Stimulated activated CD8-positive, alpha-beta memory T cell treated with anti-CD3 and anti-CD28 coated beads, Interleukin-4, amount 100 ng/mL, for 1 hour (primary cell): ENCODE data around the gene HIVEP2.

Experiments
- DNase-seq, 2 donors: peaks; one replicate each; pipeline ENCODE4 v3.0.0-alpha.2; 2020; ENCODE audit warnings: low read depth in 2 of 2, low spot score in 1 of 2

HIVEP2 gene

DNA sequence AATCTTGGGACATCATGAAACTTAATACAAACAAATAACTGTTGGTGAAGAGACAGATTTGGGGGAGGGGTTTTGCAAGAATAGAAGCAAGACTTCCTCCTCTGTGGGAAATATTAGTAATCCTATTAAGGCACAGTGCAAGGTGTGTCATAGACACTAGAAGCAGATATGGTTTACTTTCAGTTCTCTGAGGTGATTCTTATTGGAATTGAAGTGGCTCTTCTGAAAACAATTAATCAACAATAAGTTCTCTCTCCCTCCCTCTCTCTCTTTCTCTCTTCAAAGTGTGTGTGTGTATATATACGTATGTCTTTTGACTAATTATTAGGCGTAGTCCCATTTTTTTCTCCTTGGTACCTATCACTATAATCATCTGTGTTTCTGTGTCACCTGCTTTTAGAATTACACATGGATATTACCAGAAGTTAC is 99.8 kb downstream of the HIVEP2 start:
- no peak for DNase-seq

DNA sequence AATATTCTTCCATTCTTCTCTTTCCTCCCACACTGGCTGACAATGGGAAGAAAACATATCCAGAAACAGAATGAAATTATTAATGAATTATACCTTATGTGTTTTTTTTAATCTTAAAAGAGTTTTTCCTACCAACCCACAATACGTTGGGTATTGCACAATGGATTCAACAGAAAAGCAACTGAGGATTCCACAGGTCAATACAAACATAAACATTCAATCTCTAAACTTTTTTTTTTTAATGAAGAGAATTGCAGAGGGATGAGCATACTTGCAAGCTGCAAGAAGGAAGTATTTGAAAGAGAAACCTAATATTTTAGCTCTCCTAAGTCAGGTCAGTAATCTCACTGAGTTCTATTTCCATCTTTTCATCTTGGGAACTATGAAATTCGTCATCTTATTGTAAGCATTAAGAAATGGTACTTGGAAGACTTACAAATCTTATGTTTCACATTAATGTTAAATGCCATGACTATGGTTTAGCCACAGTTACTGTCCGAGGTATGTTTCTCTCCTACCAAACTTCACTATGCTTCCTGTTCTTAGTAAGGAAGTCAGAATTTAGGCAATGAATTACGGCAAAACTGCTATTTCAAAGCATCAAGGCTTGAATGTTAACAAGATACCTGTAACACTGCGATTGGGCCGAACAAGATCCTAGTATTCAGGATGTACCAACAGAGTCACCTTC is 100.8 kb downstream of the HIVEP2 start:
- no peak for DNase-seq

DNA sequence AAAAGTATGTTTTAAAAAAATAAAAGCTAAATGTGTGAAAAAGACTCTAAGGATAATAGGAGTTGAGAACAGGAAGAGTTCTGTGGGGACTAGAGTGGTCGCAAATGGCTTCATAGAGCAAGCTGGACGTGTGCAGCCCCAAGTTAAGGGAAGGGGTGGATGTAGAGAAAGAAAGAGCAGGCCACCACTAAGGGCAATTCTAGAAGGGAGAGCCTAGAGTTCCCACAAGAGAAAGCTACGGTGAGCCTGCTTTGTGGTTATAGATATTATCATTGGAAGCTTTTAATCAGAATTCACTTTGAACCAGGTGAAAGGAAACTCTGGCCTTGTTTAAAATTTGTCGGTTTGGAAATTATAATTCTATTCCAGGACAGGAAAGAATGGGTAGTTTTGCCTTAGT is 101.6 kb downstream of the HIVEP2 start:
- no peak for DNase-seq

DNA sequence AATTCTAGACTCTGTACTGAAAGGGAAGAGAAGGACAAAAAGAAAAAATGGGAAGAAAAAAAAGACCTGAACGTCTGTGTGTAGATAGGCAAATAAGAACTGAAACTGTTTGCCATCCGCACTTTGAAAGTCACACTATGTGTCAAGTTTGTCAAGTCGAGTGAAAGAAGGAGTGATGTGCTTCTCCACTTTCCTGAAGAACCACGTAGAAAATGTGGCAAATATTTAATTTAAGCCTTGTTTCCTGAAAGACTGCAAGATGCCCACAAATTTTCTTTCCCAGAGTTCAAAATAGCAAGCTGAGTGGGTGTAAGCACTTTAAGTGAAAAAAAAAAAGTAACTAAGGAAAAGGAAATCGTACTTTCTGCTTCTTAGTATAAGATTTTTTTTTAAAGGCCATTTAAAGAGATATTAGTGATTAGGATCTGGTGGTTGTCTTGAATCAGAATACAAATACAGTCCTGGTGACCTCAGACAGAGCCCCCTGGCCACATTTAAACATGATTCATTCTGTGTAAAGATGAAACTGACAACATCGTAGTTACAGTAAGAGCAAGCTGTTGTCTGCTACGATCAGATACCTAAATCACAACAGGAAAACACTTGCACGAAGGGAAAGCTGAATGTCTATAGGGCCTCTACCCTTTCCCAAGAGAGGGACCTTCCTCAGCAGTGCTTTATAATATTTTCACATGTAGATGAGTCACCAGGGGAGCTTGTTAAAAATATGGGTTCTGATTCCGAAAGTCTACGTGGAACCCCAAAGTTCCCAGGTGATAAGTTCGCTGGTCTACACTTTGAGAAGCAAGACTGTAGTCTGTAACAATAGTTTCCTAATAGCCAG is 102.3 kb downstream of the HIVEP2 start:
- no peak for DNase-seq

DNA sequence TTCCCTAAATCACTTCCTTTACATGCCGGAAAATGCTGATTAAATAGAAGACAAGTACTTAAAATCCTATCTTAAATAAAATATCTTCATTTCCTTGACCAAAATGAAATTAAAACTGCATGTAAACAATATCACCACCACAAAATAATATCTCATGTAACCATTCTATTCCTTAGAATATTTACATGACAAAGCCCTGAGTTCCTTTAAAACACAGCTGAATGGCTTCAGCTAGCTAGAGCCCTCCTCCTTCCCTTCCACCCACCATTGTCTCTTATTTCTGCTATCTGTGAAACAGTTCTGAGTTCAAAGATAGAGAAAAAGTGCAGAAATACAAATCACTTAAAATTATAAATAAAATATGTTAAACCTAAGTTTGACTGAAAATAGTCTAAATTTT is 103.1 kb downstream of the HIVEP2 start:
- DNase-seq = no peak

DNA sequence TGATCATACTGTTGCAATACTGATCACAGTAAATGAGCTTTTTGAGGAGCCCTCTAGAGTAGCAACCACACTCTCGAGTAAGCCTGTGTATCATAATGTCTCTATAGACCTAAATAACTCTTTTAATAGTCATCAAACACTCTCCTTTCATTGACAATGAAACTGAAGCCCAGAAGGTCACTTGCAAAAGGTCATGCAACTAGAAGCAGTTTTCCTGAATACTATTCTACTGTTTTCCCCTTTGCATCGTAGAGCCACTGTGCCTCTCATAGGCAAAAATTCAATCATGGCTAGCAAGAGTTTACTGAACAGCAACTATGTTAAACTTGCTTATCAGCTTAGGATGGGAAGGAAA is 105.3 kb downstream of the HIVEP2 start:
- no peak for DNase-seq

DNA sequence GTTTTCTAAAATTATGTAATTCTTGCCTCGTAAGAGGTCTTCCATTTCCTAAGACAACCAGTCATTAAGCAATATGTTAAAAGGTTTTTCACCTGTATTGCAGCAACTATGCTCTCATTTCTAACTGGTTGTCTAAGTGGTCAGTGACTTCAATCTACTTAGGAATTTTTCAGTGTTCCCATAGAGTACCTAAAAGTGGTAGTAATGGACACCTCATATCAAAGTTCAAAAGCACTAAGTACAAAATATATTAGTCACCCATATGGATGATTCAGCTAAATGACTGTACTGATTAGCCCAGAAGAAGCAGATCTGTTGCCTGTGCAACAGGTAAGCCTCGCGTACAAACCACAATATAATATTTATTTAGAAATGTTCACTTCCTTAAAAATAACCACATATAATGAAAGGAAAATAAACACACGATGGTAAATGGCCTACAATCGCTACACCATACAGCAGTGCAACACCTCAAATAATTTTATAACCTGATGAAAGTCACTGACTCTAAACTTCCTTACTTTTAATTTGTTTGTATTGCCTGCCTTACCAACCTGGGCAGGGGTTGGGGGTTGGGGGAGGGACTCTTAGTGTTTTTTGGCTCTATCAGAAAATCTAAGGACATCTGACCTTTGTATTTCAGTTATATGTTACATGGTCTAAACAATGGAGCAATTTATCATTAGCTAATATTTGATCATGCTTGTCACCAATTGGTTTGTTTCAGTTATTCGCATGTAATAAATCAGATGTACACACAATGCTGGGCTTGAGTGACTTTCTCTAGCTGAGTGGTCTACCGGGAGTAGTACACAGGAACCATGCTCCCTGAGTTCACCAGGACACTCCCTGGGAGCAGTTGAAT is 105.9 kb downstream of the HIVEP2 start:
- no peak for DNase-seq

DNA sequence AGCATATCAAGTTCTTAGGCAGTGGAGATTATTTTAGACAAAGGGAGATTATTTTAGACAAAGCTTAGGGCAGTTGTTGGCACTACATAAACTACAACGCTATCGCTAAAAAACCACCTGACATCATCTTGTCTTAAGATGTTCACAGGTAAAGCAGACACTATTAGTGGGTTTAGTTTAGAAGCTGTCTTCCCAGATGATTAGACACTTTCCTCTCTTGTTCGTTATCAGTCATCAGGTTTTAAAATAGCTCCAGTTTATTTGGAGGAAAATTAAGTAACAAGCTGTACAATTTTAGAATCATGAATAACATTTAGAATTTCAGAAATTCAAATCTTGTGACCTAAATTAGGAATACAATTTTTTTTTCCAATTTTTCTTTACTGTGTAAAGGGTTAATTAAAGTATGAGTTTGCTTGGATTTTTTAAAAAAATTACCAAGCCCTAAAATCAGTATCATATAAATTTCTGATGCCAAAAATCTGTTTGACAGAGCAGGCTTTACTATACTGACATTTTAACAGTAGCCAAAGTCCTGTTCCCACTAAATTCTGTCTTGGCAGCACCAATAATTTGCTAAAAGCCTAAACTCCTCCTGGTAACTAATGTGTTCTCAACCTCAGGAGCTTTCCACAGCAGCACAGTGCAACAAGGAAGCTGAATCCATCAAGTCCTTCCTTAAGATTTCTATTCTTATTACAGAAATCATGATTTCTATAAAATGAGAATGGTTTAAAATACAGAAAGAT is 109.0 kb downstream of the HIVEP2 start:
- no peak for DNase-seq

DNA sequence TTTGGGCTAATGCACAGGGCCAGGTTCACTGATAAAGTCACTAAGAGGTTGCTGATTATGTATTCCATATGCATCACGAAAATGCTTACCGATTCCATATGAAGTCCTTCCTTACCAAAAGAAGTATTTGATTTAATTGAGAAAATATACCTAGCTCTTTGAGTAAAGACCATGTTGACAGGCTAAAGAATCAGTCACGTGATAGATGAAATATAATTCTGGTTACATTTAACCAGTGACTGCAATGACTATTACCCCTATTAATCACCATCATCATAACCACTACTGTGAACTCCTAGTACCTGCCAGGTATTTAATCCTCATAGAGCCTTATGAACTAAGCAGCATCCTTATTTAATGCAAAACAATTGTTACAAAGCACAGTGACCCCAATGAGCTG is 110.1 kb downstream of the HIVEP2 start:
- no peak for DNase-seq

DNA sequence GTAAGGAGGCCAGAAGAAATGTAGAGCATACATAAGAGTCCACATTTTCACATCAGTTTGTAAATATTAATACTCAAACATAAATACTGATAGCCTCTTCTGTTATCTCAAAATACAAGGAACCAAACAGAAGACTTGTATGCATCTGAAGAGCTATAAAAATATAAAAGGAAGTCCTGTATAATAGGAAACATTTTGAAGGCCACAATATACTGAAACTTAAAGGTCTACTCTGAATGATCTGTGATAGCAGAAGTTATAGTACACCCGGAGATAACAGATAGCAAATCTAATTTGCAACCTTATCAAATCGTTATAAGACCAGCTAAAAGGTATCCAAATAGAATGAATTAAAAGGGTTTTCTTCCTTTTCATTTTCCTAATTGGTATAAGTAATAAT is 111.2 kb downstream of the HIVEP2 start:
- no peak for DNase-seq

DNA sequence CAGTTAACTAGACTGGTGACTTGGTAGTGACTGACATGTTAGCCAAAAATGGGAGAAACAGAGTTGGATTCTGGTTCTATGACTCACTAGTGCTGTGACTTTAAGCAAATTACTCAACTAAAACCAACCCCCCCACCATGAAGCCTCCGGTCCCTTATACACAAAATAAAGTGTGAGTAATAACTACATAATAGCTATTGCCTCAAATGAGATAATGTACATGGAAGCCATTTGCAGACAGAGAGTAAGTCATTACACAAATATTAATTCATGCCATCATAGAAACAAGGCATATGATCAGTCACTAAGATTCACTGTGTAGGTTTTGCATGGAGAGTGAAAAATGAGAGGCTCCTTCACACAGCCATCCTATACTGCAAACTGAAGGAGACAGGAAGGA is 111.9 kb downstream of the HIVEP2 start:
- no peak for DNase-seq

DNA sequence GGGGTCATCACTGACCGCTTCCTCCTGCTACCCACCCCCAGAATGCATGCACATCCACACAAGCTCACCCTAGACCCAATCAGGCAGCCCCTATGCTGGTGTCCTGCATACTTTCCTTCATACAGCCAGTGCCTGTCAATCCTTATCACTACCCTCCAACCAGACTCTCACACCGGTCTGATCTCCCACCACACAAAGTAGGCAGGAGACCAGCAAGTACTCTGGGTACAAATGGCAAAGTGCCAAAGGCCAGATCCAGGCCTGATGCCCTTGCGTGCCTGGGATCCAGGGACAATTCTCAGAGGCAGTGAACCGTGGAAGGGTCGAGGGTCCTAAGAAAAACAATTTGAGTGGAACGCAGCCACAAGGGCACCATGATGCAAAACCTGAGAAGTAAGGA is 114.2 kb downstream of the HIVEP2 start:
- no peak for DNase-seq

DNA sequence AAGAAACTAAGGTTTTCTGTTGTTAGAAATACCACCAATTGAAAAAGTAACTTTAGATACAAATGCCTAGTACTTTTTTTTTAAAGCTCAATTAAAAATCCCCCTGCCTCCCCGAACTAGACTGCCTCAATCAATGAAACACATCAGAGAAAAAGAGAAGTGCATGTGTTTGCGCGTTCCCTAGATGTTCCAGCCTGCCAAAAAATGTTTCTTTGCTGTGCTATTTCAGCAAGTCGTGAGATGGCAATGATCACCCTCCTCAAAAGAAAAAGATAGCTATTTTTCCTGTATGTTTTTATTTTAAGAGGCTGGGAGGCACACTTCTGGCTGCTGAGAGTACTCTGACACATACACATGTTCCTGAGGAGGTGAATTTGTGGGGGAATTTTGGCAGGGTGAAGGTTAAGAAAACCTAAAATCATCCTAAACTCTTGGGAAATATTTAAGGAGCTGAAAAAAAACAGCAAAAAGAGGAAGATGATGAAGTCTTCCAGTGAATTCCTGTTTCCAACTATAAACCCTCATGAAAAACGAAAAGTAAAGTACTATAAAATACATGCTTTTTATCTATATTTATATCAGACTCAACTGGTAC is 114.8 kb downstream of the HIVEP2 start:
- DNase-seq = no peak

DNA sequence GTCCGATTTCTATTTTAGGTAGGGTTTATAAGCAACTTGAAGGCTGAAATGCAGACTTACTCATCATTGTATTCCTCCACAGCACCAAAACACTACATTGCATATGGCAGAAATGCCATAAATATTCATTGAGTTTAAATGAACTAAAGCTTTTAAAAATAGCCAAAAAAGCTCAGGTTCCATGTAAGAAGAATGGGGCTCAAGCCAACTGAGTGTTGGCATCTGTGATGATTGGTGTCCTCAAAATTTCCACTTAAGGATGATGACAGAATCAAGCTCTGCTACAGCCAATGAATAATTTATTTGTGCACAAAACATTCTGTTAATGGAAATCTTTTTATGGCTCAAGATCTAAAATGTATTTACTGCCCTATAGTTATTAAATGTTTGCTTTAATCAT is 115.4 kb downstream of the HIVEP2 start:
- DNase-seq = no peak

DNA sequence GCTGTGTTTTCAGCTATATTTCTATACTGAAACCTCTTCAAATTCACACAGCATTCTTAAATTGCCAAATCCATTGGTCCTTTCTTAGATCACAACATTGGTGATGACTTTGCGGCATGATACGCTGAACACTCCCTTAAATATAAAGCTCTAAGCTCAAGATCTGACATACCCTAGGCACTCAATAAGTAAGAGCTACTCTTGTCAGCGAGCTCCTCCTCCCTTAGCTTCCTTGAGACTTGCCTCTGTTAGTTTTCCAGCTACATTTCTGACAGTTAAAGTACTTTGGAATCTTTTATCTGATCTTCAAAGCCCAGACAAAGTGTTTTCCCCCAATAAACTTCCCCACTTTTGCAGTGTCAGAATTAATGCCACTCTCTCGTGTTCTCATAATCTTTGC is 117.0 kb downstream of the HIVEP2 start:
- no peak for DNase-seq

DNA sequence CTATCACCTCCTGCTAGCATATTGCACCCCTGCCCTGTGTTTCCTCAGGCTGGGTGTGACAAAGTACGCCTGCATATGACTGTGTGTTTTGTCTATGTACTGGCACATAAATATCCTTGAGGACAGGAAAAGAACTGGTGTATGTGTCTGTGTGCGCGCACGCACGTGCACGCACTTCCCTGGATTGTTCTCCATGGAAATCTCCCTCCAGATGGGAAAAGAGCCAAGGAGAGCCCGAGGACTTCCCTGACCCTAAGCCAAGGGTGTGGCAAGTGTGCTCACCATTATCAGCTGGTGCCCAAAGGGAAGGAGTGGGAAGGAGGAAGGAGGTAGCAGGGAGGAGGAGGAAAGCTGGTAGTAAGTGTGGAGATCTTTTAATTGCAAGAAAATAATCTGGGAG is 117.6 kb downstream of the HIVEP2 start:
- DNase-seq = no peak

DNA sequence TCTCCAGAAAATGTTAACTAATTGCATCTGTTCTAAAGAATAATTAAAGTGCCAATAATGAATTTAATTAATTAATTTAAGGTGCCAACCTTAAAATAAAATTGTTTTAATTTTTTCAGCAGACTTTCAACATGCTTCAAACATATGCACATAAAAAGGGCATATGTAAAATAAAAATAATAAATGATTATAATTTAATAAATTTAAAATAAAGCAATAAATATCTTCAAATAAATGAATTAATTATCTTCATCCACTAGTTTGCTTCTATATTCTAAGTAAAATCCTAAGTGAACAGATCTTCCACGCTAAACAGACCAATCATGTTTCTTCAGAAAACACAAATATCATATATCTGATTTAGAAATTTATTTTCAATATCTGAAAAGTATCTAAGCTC is 119.2 kb downstream of the HIVEP2 start:
- no peak for DNase-seq

DNA sequence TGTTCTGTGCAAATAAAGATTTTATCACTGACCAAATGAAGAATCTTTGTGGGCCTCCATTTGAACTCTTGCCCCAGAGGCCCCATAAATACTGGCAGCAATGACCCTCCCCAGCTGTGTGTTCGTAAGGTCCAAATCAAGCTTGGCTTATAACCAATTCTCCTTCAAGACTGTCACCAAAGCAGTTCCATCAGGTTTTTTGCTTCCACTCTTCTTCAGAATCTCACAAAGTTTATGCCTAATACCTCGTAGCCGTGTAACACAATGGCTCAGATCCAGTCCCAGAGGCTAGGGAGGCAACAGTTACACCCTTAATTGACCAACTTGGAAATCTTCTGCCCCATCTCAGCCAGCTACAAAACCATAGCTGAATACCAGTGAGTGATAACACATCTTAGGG is 120.5 kb downstream of the HIVEP2 start:
- DNase-seq = no peak

DNA sequence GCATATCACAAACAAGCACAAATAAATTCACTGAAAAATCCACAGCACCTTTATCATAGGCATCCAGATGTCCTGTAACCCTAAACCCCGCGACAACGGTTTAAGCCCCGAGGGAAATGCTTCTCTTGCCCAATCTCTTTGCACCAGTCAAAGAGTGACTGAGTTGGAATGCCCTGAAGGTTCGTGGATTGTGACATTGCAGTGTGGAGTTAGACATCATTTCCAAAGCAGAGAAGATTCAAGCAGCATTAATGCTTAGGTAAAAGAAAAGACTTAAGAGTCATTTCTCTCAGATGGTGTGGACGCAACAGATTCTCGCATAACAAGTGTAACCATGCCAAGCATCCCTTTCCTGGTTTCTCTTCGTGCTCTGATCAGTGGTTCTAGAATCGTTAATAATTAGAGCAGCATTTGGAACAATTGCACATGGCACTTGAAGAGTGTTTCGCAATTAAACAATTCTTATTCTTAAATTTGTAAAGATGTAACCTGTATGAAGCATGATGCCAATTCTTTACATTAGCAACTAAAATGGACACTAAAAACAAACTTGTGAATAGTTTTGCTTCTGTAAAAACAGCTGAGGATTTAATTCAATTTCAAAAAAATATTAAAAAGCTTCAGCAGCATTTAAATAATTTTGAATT is 121.6 kb downstream of the HIVEP2 start:
- no peak for DNase-seq

DNA sequence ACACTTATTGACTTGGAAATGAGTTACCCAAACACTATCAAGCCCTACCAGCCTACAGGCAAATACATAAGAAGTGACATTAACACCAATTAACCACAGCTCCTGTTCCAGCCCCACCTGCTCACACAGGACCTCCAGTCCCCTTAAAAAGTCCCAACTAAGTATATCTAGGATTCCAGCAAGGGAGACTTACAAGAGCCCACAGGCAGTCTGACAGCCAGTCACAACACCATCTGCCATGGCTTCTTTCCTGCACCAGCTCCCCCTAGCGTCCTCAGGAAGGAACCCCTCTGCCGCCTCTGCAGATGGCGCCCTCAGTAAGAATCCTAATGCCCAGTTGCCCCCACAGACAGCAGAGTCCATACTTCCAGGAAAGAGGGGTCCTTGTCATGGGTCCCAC is 122.1 kb downstream of the HIVEP2 start:
- no peak for DNase-seq
